NB4 (cell line): ENCODE results near the gene DRC3.

Source experiments
- DNase-seq: peaks from one replicate; pipeline ENCODE4 v3.0.0; 2010; ENCODE audit warnings: low read depth
- H3K4me3 ChIP-seq: one replicate; pipeline ENCODE4 v1.5.1; 2011; ENCODE audit warnings: mild to moderate bottlenecking, low read depth, low read length, moderate library complexity
- MYC ChIP-seq: IDR thresholded peaks from 2 replicates; pipeline ENCODE4 v1.6.1; 2011; ENCODE audit warnings: low read depth, low read length
- POLR2A ChIP-seq: IDR thresholded peaks from 2 replicates; pipeline ENCODE4 v1.6.1; 2011; ENCODE audit warnings: mild to moderate bottlenecking; ENCODE audit not compliant: insufficient read length; ENCODE audit errors: extremely low read depth
- TF ChIP-seq, protein P1 (sequence below): IDR thresholded peaks from 2 replicates; pipeline ENCODE4 v1.6.1; 2011; ENCODE audit warnings: low read depth, low read length
- TF ChIP-seq, protein P2 (sequence below): IDR thresholded peaks from one replicate; pipeline ENCODE4 v1.5.1; 2012; ENCODE audit warnings: low read depth, low read length

The DRC3 gene

DNA sequence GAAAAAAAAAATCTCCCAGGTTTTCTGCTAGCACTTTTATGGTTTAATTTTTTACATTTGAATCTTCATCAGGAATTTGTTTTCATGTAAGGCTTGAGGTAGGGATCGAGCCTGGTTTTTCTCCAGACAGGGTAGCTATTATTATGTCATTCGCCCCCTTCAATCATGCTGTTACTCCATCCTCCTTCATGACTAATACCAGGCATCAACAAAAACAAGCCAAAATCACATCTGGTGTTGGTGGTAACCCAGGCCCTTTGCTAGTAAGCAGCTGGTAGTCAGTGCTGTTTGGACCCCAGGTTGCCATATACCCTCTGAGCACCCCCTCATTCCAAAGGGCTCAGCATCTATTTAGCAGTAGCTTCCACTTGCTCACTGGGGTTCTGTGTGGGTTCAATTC lies 29.5 kb downstream of the DRC3 start:
- DNase-seq, result no peak
- H3K4me3 ChIP-seq, result no peak overlapping the region
- no peak for TF ChIP-seq POLR2A
- no peak for TF ChIP-seq MYC
- TF ChIP-seq, protein P1, sequence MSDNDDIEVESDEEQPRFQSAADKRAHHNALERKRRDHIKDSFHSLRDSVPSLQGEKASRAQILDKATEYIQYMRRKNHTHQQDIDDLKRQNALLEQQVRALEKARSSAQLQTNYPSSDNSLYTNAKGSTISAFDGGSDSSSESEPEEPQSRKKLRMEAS, result no peak
- TF ChIP-seq, protein P2, sequence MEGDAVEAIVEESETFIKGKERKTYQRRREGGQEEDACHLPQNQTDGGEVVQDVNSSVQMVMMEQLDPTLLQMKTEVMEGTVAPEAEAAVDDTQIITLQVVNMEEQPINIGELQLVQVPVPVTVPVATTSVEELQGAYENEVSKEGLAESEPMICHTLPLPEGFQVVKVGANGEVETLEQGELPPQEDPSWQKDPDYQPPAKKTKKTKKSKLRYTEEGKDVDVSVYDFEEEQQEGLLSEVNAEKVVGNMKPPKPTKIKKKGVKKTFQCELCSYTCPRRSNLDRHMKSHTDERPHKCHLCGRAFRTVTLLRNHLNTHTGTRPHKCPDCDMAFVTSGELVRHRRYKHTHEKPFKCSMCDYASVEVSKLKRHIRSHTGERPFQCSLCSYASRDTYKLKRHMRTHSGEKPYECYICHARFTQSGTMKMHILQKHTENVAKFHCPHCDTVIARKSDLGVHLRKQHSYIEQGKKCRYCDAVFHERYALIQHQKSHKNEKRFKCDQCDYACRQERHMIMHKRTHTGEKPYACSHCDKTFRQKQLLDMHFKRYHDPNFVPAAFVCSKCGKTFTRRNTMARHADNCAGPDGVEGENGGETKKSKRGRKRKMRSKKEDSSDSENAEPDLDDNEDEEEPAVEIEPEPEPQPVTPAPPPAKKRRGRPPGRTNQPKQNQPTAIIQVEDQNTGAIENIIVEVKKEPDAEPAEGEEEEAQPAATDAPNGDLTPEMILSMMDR, result no peak

DNA sequence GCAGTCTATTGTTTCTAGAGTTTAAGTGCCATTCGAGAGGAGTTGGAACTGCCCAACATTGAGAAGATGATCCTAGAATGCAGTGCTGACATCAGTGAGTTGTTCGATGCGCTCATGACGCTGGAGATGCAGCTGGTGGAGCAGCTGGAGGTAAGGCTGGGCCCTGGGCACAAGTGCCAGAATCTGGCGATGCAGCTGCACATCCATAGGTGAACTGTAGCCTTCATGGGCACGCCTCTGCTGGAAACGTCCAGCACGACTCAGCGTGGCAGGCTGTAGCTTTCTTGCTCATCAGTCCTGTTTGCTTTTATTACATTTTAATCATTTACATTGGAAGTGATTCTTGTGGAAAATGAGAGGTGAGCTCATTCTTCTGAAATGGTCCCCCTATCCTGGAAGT lies 31.7 kb downstream of the DRC3 start:
- no peak overlapping the region for H3K4me3 ChIP-seq
- no peak for DNase-seq
- TF ChIP-seq, protein P1, result no peak
- TF ChIP-seq POLR2A (no peak), MYC (no peak)
- TF ChIP-seq, protein P2, result no peak

DNA sequence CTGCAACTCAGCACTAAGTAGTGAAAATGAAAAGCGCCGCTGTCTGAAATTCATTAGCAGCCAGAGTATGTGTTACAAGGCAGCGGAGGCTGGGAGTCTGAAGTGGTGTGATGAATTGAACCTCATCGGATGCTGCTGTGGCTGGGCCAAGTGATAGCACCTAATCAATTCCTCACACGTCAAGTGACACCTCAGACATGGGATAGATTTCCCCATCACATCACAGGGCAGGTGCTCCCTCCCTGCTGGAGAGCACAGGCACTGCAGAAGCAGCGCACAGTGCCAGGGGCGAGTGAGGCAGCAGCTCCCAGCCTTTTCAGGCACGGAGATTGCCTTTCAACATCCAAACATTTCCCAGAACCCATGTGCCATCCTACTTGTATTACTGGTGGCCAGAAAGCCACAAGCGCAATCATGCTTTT lies 32.2 kb downstream of the DRC3 start:
- no peak overlapping the region for H3K4me3 ChIP-seq
- DNase-seq, result no peak
- TF ChIP-seq MYC (no peak), POLR2A (no peak)
- TF ChIP-seq, protein P1, result no peak
- TF ChIP-seq, protein P2, result peak; percentile 6

DNA sequence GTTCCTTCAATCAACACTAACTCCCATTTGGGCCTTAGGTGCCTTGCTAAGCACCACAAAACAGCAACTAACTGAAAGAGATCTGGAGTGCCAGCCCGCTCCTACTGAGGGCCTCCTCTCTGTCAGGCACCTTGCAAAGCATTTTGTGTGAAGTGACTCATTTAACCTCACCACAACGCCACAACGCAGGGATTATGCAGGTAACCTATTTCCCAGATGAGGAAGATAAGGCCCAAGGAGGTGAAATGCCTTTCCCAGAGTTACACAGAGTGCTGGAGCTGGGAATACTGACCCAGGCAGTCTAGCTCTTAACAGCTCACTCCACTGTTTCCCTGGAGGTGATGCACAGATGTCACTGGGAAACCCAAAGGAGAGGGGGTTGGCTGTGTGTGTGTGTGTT lies 32.8 kb downstream of the DRC3 start:
- DNase-seq, result no peak
- no peak overlapping the region for H3K4me3 ChIP-seq
- no peak for TF ChIP-seq MYC
- TF ChIP-seq, protein P2, result no peak
- TF ChIP-seq POLR2A, result no peak
- TF ChIP-seq, protein P1, result no peak

DNA sequence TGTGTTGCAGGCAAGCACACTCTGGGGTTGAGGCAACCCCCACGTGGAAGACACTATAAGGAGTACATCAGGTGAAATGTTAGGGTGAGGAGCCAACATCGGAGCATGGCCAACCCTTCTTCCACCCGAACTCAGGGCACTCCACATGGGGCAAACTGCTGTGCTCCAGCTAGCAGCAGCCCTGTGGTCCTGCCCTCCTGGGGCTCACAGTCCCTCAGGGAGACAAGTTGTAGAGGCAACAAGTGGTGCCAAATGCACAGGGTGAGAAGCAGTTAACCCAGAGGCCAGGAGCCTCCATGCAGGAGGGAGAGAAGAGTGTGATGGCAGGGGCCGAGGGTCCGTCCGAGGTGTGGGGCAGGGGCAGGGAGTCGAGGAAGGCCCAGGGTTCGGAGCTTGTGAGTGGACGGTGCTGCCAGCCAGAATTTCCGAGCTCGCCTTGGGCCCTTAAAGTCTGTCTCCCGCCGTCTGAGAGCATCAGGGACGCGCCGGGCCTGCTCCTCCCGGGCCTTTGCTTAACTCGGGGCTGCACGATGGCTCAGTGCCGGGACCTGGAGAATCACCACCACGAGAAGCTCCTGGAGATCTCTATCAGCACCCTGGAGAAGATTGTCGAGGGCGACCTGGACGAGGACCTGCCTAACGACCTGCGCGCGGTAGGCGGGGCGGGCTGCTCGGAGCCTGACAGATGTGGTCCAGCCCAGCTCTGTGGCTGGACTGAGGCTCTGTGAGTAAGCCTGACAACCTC lies 34.0 kb downstream of the DRC3 start:
- TF ChIP-seq MYC, result no peak
- TF ChIP-seq, protein P2, result no peak
- TF ChIP-seq, protein P1, result no peak
- no peak for TF ChIP-seq POLR2A
- H3K4me3 ChIP-seq, result no peak overlapping the region
- DNase-seq, result no peak
